Measurements from ENCODE around the gene CRYBG3. TPM values are rescaled to one million over a fixed set of nuclear protein-coding genes. Genes with fewer than 3 reads are reported as not detected.

The CRYBG3 gene
- total RNA-seq, 2 experiments from 2014 or later = 2.2 to 2.4 TPM

DNA sequence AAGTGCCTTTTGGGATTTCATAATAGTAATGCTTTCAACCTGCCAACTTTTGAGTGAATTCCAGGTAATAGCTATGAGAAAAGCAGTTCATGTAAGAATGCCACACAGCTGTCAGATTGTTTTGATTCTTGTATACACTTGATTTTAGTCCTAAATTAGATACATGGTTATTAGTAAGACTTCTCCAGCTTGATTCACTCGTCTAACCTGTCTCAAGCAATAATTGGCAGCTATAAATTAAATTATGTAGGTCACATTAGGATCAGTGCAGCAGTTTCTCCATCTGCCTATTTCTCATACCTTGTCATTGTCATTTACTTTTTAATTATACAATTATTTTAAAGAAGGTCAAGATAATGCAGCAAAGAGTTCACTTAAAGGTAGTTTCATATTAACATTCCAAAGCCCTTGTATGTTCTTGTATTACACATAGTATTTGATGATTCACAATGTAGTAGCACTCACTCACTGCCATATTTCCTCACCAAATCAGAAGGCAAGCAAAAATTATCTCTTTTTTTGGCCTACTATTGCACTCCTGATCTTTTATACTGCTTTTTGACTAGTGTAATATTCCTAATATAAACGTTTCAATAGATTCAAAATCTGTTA lies 10.9 kb upstream of the CRYBG3 start:
- no peaks in the 10 kb centered on the region for H3K36me3 Mint-ChIP-seq (ENCODE audit: low read depth)
- Histone ChIP-seq H3K27ac (ENCODE audit: low read depth in 1 of 2, low read length in 2 of 2) (no peak overlapping the region), H3K4me1 (ENCODE audit: insufficient read depth, low read length) (peaks cover 4% of the 10 kb centered on the region), H3K36me3 (ENCODE audit: insufficient read depth, low read length) (no peaks in the 10 kb centered on the region), H3K9me3 (ENCODE audit: control insufficient read depth in 1 of 2, insufficient read depth in 1 of 2, low read length in 2 of 2) (no peaks in the 10 kb centered on the region), H3K27me3 (ENCODE audit: control insufficient read depth in 1 of 2, insufficient read depth in 2 of 2, low read length in 2 of 2) (no peaks in the 10 kb centered on the region), H3K4me3 (ENCODE audit: low read length) (no peak overlapping the region)
- ChIA-PET POLR2A (no interaction called here), CTCF (interaction anchor here (0.7 to 1.2 kb wide), 3 partner anchors 11 to 45 kb away, joined by 3 read pairs; no protein-coding TSS in a partner anchor)
- no peak overlapping the region for H3K4me3 Mint-ChIP-seq
- H3K4me1 Mint-ChIP-seq (ENCODE audit: low read depth) = no peaks in the 10 kb centered on the region
- ATAC-seq (ENCODE audit: poor library complexity) = no peak
- no peaks in the 10 kb centered on the region for H3K9me3 Mint-ChIP-seq
- intact Hi-C loops (cut with DNase I, micrococcal nuclease) = no loop called here
- DNase-seq = no peak
- peaks cover 3% of the 10 kb centered on the region for H3K27me3 Mint-ChIP-seq
- no peak overlapping the region for H3K27ac Mint-ChIP-seq
- TF ChIP-seq, protein P1, sequence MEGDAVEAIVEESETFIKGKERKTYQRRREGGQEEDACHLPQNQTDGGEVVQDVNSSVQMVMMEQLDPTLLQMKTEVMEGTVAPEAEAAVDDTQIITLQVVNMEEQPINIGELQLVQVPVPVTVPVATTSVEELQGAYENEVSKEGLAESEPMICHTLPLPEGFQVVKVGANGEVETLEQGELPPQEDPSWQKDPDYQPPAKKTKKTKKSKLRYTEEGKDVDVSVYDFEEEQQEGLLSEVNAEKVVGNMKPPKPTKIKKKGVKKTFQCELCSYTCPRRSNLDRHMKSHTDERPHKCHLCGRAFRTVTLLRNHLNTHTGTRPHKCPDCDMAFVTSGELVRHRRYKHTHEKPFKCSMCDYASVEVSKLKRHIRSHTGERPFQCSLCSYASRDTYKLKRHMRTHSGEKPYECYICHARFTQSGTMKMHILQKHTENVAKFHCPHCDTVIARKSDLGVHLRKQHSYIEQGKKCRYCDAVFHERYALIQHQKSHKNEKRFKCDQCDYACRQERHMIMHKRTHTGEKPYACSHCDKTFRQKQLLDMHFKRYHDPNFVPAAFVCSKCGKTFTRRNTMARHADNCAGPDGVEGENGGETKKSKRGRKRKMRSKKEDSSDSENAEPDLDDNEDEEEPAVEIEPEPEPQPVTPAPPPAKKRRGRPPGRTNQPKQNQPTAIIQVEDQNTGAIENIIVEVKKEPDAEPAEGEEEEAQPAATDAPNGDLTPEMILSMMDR (IDR thresholded peaks at IDR 0.05) = no peak

DNA sequence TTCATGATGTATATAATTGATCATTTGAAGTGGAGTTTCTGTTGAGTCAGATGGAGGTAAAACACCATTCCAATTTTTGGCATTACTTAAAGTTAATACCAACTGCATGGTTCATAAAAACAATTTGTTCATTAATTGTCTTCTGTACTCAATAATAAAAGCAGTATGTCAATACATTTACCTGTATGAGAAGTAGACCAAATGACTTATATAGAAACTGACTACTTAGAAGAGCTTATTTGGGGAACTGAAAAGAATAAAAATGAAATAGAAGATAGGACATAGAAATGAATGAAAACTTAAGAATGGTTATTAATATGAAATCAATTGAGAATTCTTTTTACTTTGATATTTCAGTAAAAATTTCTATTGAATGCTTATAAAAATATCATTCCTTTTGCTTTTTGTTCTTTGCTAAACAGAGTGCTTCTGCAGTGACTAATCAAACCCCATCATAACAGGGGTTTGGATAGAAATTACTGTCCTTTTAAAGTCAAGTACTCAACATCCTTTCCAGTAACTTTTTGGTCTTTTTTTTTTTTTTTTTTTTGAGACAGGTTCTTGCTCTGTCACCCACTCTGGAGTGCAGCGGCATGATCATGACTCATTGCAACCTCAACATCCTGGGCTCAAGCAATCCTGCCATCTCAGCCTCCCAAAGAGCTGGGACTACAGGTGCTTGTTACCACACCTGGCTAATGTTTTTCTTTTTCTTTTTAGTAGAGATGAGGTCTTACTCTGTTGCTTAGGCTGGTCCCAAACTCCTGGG lies 6.5 kb upstream of the CRYBG3 start:
- Histone ChIP-seq H3K4me1 (ENCODE audit: insufficient read depth, low read length) (peaks cover 5% of the 10 kb centered on the region), H3K27me3 (ENCODE audit: control insufficient read depth in 1 of 2, insufficient read depth in 2 of 2, low read length in 2 of 2) (no peaks in the 10 kb centered on the region), H3K27ac (ENCODE audit: low read depth in 1 of 2, low read length in 2 of 2) (no peak overlapping the region), H3K36me3 (ENCODE audit: insufficient read depth, low read length) (no peaks in the 10 kb centered on the region), H3K9me3 (ENCODE audit: control insufficient read depth in 1 of 2, insufficient read depth in 1 of 2, low read length in 2 of 2) (no peaks in the 10 kb centered on the region), H3K4me3 (ENCODE audit: low read length) (no peak overlapping the region)
- H3K9me3 Mint-ChIP-seq = no peaks in the 10 kb centered on the region
- H3K27ac Mint-ChIP-seq = no peak overlapping the region
- peaks cover 19% of the 10 kb centered on the region for H3K27me3 Mint-ChIP-seq
- CTCF ChIA-PET = no interaction called here
- peak; percentile 95 for ATAC-seq (ENCODE audit: poor library complexity)
- TF ChIP-seq, protein P1 (IDR thresholded peaks at IDR 0.05) = no peak
- peak in 10 of 14 experiments; percentile 14 to 62 (median 32) for DNase-seq
- H3K4me1 Mint-ChIP-seq (ENCODE audit: low read depth) = no peaks in the 10 kb centered on the region
- intact Hi-C loops (cut with DNase I, micrococcal nuclease) = loop anchor here (5.0 kb wide), 2 partner anchors 157 to 187 kb away; partner anchors contain the start of gene RIOX2 (in 1 of the 2)
- H3K4me3 Mint-ChIP-seq = no peak overlapping the region
- POLR2A ChIA-PET = interaction anchor here (0.9 kb wide), 1 partner anchor 110 kb away, joined by 3 read pairs; no protein-coding TSS in a partner anchor
- H3K36me3 Mint-ChIP-seq (ENCODE audit: low read depth) = no peaks in the 10 kb centered on the region

DNA sequence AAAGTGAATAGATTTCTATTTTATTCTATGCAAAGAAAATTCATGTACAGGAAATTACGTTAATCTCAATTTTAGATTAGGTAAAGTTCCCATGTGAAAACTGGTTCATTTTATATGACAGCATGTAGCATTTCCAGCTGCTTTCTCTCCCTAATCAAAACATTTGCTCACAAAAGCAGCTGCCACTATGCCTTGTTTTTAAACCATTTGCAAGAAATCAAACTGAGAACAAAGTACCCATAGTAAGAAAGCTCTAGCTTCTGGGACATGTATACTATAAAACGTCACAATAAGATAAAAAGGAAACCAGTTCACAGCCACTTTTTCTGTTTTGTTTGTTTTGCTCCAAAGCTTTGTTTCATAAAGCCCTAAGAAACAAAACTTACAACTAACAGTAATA lies 5.0 kb upstream of the CRYBG3 start:
- H3K36me3 ChIP-seq (ENCODE audit: insufficient read depth, low read length) = no peaks in the 10 kb centered on the region
- Mint-ChIP-seq H3K9me3 (no peaks in the 10 kb centered on the region), H3K27me3 (peaks cover 27% of the 10 kb centered on the region), H3K27ac (no peak overlapping the region), H3K4me3 (no peak overlapping the region), H3K4me1 (ENCODE audit: low read depth) (peaks cover 11% of the 10 kb centered on the region), H3K36me3 (ENCODE audit: low read depth) (no peaks in the 10 kb centered on the region)
- H3K9me3 ChIP-seq (ENCODE audit: control insufficient read depth in 1 of 2, insufficient read depth in 1 of 2, low read length in 2 of 2) = no peaks in the 10 kb centered on the region
- ChIA-PET CTCF (no interaction called here), POLR2A (no interaction called here)
- peaks cover 15% of the 10 kb centered on the region for H3K4me1 ChIP-seq (ENCODE audit: insufficient read depth, low read length)
- H3K4me3 ChIP-seq (ENCODE audit: low read length) = no peak overlapping the region
- no peaks in the 10 kb centered on the region for H3K27me3 ChIP-seq (ENCODE audit: control insufficient read depth in 1 of 2, insufficient read depth in 2 of 2, low read length in 2 of 2)
- intact Hi-C loops (cut with DNase I, micrococcal nuclease) = loop anchor here (5.0 kb wide), 2 partner anchors 155 to 185 kb away; partner anchors contain the start of gene RIOX2 (in 1 of the 2)
- TF ChIP-seq, protein P1 (IDR thresholded peaks at IDR 0.05) = no peak
- DNase-seq = no peak
- no peak overlapping the region for H3K27ac ChIP-seq (ENCODE audit: low read depth in 1 of 2, low read length in 2 of 2)
- no peak for ATAC-seq (ENCODE audit: poor library complexity)
